Stimulated activated CD4-positive, alpha-beta T cell treated with anti-CD3 and anti-CD28 coated beads, Interleukin-1b, Interleukin-23, amount 100 ng/mL, for 1 hour (primary cell): Measurements from ENCODE around the gene ATP5MC3.
A peak's percentile ranks its signal among the peaks of the same experiment; 100 is the strongest.

ENCODE experiments used
- DNase-seq, 2 donors: peaks; one replicate each; pipeline ENCODE4 v3.0.0-alpha.2; 2020; ENCODE audit warnings: low read depth in 2 of 2

ATP5MC3 gene

GRCh38 chr2:175167792-175168563 is 13.5 kb downstream of the ATP5MC3 start, which contains the start of gene ATF2:
TSS of gene ATF2 (minus strand) at chr2:175168203. CDS start at chr2:175136443, 31,760 bp downstream.
- DNase-seq, result peak; percentile 92 to 94

- no peak for DNase-seq
Observed at GRCh38 chr2:175167076-175167791, 14.3 kb downstream of the ATP5MC3 start.

- DNase-seq, result no peak
Observed at GRCh38 chr2:175166216-175166824, 15.2 kb downstream of the ATP5MC3 start.

- DNase-seq, result no peak
Observed at GRCh38 chr2:175164235-175164634, 17.3 kb downstream of the ATP5MC3 start.

GRCh38 chr2:175158894-175159293 is 22.6 kb downstream of the ATP5MC3 start:
- DNase-seq, result no peak

- DNase-seq, result no peak
Observed at GRCh38 chr2:175156534-175156933, 25.0 kb downstream of the ATP5MC3 start.

- no peak for DNase-seq
Observed at GRCh38 chr2:175154661-175155082, 26.8 kb downstream of the ATP5MC3 start.

GRCh38 chr2:175152242-175152641 is 29.3 kb downstream of the ATP5MC3 start:
- DNase-seq, result no peak

GRCh38 chr2:175151791-175152190 is 29.7 kb downstream of the ATP5MC3 start:
- no peak for DNase-seq

- no peak for DNase-seq
Observed at GRCh38 chr2:175147186-175147585, 34.3 kb downstream of the ATP5MC3 start.

GRCh38 chr2:175143678-175144077 is 37.8 kb downstream of the ATP5MC3 start:
- DNase-seq, result no peak

- DNase-seq, result no peak
Observed at GRCh38 chr2:175143191-175143590, 38.3 kb downstream of the ATP5MC3 start.

GRCh38 chr2:175140332-175140731 is 41.2 kb downstream of the ATP5MC3 start:
- no peak for DNase-seq

GRCh38 chr2:175137793-175138192 is 43.7 kb downstream of the ATP5MC3 start:
- no peak for DNase-seq

- no peak for DNase-seq
Observed at GRCh38 chr2:175136334-175137215, 44.9 kb downstream of the ATP5MC3 start.

- no peak for DNase-seq
Observed at GRCh38 chr2:175135862-175136261, 45.6 kb downstream of the ATP5MC3 start.

- no peak for DNase-seq
Observed at GRCh38 chr2:175135177-175135576, 46.3 kb downstream of the ATP5MC3 start.

GRCh38 chr2:175131252-175131651 is 50.3 kb downstream of the ATP5MC3 start:
- DNase-seq, result no peak

- DNase-seq, result no peak
Observed at GRCh38 chr2:175126661-175127060, 54.8 kb downstream of the ATP5MC3 start.
